Measurements from ENCODE around the gene EIF3C.
"Not testable (repeated sequence)": the region's sequence is repeated elsewhere in the genome, so short reads cannot be mapped to it uniquely, and the experiment has no call there.

- TF ChIP-seq POLR2A, POLR2AphosphoS5, CTCF (IDR thresholded peaks at IDR 0.05): not testable (repeated sequence)
These were observed at the start of gene EIF3C for GRCh38 chr16:28711220-28712083.
